AG10803 (cell line): ENCODE data around the gene FBXW2.

Experiments
- DNase-seq: peaks from one replicate; pipeline ENCODE4 v3.0.0; 2010; ENCODE audit warnings: low read depth
- H3K4me3 ChIP-seq: 2 replicates; pipeline ENCODE4 v1.5.1; 2011; ENCODE audit warnings: mild to moderate bottlenecking, low read length, control low read depth
- TF ChIP-seq, protein P1 (sequence below): conservative IDR thresholded peaks from 2 replicates; pipeline ENCODE4 v1.5.1; 2011; ENCODE audit warnings: mild to moderate bottlenecking, low read length, control low read depth, inconsistent platforms

The FBXW2 gene

DNA sequence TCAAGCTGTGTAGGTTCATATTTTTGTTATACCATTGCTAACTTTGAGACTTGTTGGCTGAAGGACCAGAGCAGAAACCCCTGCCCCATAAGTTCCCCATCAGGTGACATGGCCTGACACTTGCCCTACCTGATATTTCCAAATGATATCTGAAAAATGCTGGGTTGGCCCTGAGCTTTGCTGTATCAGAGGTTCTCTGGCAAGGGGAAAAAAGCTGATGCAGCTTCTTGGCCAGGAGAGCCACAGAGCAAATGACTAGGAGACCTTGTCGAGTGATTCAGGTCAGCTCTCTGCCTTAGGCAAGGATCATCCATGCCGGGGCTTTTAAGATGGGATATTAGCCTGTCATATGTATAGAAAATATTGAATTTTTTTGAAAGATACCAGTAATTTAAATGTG lies 76.0 kb downstream of the FBXW2 start:
- DNase-seq = no peak
- no peak overlapping the region for H3K4me3 ChIP-seq
- TF ChIP-seq, protein P1, sequence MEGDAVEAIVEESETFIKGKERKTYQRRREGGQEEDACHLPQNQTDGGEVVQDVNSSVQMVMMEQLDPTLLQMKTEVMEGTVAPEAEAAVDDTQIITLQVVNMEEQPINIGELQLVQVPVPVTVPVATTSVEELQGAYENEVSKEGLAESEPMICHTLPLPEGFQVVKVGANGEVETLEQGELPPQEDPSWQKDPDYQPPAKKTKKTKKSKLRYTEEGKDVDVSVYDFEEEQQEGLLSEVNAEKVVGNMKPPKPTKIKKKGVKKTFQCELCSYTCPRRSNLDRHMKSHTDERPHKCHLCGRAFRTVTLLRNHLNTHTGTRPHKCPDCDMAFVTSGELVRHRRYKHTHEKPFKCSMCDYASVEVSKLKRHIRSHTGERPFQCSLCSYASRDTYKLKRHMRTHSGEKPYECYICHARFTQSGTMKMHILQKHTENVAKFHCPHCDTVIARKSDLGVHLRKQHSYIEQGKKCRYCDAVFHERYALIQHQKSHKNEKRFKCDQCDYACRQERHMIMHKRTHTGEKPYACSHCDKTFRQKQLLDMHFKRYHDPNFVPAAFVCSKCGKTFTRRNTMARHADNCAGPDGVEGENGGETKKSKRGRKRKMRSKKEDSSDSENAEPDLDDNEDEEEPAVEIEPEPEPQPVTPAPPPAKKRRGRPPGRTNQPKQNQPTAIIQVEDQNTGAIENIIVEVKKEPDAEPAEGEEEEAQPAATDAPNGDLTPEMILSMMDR = no peak

DNA sequence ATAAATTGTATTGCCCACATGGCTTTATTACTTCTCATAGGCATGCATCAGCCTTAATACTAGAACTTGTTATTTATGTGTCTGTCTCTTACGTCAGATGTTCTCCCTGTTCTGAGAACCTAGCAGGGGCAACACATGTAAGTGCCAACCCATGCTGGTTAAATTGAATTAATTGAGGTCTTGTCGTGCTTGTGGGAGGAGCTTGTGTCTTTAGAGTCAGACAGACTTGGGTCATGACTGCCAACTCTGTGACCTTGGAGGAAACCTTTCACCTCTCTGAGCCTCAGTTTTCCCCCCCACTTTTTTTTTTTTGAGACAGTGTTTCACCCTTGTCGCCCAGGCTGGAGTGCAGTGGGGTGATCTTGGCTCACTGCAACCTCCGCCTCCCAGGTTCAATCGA lies 76.7 kb downstream of the FBXW2 start:
- TF ChIP-seq, protein P1 = no peak
- no peak for DNase-seq
- no peak overlapping the region for H3K4me3 ChIP-seq

DNA sequence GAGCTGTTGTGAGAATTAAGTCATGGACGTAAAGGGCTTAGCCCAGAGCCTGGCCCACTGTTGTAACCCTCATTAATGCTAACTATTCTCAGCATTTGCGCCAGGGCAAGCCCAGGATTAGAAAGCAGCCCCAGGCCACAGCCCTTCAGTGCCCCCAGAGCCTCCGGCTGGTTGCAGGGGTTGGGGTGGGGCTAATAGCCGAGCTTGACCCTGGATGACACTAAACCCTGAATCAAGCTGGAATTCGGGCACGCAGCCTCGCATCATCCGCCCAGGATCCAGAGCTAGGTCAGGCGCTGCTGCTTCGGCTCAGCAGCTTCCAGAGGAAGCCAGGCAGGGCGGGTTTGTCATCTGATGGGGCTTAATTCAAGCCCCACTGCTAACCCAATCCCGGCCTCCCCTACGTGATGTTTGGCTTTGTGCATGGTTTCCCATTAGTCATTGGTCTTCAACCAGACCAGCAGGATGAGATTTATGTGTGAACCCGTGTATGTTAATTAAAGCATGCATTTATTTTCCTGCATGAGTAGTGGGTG lies 77.8 kb downstream of the FBXW2 start:
- H3K4me3 ChIP-seq = peak overlapping the region; percentile 67
- peak; percentile 73 for DNase-seq
- TF ChIP-seq, protein P1 = no peak

DNA sequence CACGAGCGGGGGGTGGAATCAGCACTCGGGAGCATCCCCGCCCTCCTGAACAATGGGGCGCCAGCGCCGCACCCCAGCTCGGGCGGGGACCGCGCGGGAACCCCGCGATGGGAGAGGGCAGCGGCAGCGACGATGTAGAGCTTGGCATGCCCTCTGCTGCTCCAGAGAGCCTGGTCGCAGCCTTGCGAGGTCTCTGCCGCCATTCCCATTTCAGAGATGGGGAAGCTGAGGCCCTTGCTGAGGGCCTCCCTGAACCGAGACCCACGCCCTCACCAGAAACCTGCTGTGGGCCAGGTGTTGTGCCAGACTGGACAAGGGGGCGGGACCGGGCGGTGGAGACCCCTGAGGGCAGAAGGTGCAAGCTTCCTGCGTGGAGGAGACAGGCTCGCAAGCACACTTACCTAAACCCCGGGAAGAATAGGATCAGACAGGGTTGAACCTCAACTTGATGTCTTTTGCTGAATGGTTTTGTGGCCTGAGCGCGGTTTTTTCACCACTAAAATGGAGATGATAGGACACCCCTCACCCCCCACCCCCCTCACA lies 78.3 kb downstream of the FBXW2 start:
- TF ChIP-seq, protein P1 = no peak
- H3K4me3 ChIP-seq = peak overlapping the region; percentile 67
- no peak for DNase-seq

DNA sequence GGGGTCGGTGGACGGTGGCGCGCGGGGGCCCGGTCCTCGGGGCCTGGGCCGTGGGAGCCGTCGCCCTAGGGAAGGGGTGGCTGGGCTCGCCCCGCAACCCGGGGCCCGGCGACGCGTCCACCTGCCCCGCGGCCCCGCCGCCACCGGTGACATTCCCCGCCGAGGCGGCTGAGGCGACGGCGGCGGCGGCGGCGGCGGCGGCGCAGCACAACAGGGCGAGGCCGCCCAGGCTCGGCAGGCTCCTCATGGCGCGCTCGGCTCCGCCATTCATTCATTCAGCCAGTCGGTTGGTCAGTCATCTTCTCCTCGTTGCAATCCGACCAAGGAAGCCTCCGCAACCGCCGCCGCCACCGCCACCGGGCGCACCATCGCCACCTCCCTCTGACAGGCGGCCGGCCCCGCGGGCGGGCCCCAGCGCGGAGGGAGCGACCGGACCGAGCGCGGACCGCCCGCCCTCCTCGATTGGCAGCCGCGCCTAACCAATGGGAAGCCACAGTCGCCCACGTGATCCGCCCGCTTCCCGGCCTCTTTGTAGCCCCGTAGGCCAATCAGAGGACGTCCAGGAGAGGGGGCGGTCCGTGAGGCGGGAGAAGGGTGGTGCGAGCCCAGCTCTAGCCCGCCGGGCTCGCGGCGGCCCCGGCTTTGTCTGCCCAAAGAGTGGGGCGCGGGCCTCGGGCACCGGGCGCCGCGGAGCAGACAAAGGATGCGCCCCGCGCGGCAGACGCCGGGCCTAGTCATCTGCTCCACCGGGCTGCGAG lies 78.9 kb downstream of the FBXW2 start, which contains the start of gene MEGF9:
Gene MEGF9 (minus strand): TSS at position 383 of the 758 bp plus-strand sequence. CDS start 112 bp downstream, at position 271.
- DNase-seq = peak; percentile 97

DNA sequence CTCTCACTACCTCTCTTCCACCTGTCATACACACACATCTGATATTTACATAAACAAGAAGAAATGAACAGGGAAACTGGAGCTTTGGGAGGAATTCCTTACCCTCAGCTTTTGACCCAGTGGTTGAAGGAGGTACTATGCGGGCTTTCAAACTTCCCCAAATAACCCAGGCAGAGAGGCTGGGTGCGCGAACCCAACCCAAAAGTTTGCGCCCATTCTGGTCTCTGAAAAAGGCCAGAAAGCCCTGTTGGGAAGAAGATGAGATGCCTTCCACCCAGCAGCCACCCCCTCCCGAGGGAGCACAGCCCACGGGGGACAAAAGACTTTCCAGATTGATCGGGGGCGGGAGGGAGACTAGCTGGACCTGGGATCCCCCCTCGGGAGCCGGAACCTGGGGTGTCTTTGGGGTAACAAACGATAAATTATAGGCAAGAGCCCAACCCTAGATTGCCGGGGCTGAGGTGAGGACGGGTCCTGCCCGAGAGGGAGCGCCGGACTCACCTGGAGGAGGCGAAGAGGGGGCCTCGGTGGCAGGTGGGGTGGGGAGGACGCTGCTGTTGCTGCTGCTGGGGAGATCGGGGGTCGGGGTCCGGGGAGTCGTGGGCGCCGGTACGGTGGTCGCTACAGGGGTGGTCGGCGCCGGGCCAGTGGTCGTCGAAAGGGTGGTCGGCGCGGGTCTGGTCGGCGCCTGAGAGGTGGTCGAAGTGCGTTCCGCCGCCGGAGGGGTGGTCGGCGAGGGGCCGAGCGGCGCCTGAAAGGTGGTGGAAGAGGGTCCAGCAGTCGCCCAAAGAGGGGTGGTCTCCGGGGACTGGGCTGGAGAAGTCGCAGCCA lies 79.7 kb downstream of the FBXW2 start:
- no peak for DNase-seq
- TF ChIP-seq, protein P1 = peak; percentile 35
- H3K4me3 ChIP-seq = peak overlapping the region; percentile 69

More for the DNA sequence above, 78.9 kb downstream of the FBXW2 start, which contains the start of gene MEGF9:
- peak within 1 kb of the TSS; percentile 69 for H3K4me3 ChIP-seq
- TF ChIP-seq, protein P1 = no peak
